Fibroblast of pulmonary artery (primary cell): ENCODE measurements around the gene IGIP.

Experiments
- DNase-seq: peaks from one replicate; pipeline ENCODE4 v3.0.0-alpha.2; 2010; ENCODE audit warnings: low read depth
- H3K4me3 ChIP-seq: replicated peaks from 2 replicates; pipeline ENCODE4 v1.5.1; 2011; ENCODE audit warnings: low read depth, mild to moderate bottlenecking, control low read depth, low read length, moderate library complexity
- TF ChIP-seq, protein P1 (sequence below): IDR thresholded peaks from 2 replicates; pipeline ENCODE4 v1.5.1; 2011; ENCODE audit warnings: mild to moderate bottlenecking, control low read depth, low read length, inconsistent platforms; ENCODE audit errors: missing control alignments

IGIP gene

DNA sequence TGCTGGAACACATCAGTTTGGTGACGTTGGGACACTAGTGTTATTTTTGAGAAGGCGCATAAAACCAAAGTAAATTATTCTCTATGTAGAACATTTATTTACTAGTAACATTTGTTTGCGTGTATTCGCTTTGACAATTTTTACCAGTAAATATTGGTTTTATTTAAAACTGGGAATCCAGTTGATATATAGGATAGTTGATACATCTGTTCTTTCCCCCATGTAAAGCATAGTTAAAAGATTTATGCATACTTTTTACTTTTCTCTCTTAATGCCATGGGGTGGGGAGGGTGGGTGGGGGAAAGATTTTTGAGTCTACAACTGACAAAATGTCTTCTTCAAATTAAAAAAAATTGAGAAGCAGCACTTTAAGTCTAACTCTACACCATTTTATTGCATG is at the start of gene IGIP:
Gene IGIP, plus strand, starts transcription at position 301 of the 400 bp plus-strand sequence. CDS start 2,540 bp downstream, outside the sequence.
- H3K4me3 ChIP-seq: no peak within 1 kb of the TSS
- DNase-seq: no peak
- TF ChIP-seq, protein P1, sequence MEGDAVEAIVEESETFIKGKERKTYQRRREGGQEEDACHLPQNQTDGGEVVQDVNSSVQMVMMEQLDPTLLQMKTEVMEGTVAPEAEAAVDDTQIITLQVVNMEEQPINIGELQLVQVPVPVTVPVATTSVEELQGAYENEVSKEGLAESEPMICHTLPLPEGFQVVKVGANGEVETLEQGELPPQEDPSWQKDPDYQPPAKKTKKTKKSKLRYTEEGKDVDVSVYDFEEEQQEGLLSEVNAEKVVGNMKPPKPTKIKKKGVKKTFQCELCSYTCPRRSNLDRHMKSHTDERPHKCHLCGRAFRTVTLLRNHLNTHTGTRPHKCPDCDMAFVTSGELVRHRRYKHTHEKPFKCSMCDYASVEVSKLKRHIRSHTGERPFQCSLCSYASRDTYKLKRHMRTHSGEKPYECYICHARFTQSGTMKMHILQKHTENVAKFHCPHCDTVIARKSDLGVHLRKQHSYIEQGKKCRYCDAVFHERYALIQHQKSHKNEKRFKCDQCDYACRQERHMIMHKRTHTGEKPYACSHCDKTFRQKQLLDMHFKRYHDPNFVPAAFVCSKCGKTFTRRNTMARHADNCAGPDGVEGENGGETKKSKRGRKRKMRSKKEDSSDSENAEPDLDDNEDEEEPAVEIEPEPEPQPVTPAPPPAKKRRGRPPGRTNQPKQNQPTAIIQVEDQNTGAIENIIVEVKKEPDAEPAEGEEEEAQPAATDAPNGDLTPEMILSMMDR: no peak

DNA sequence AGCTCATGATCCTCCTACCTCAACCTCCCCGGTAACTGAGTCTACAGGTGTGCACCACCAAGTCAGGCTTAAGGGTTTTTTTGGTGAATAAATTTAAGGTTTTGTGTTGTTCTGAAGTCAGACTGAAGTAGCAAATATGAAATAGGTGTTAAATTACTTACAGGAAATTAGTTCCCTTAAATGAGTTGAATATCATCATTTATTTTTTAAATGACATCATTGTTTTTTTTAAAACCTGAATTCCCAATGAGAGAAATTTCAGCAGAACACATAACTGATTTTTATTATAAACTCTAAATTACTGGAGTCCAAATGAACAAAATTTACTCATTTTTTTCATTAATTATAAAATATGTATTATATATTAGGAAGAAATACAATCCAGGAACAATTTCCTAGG is 49.6 kb upstream of the IGIP start:
- H3K4me3 ChIP-seq: no peak overlapping the region
- TF ChIP-seq, protein P1: no peak
- no peak for DNase-seq

DNA sequence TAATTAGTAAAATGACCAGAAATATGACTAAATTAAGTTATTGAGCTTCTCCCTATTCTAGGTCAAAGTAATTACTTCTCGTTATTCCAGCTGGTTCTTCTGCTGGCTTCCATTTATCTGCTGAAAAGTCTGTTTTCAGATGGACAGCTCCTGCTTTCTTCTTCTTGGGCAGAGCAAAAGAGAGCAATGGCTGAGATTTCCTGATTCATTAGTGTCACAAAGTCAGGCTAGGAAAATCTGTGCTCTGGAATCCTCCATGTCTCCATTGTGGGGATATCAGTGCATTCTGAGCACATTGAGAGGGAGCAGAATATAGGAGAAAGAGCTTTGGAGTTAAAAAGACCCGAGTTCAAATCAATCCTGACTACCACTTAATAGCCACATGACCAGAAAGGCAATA is 48.9 kb upstream of the IGIP start:
- TF ChIP-seq, protein P1: no peak
- H3K4me3 ChIP-seq: no peak overlapping the region
- no peak for DNase-seq

DNA sequence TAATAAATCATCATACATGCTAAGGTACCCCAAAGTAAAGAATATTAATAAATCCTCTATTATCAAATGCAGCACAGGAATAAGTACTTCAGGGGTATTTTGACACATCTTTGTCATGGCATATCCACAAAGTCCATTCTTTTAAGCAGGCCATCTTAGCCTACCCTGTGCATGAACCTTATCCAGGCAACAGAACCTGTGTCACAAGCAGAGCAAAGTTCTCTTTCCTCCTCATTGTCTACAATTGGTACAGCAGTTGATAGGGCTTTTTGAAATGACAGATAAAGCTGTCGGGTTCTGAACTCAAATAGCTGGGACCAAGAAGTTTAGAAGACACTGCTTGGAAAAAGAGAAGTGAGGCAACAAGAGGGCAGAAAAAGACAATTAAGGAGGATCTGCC is 42.6 kb upstream of the IGIP start:
- DNase-seq: no peak
- no peak overlapping the region for H3K4me3 ChIP-seq
- TF ChIP-seq, protein P1: no peak

DNA sequence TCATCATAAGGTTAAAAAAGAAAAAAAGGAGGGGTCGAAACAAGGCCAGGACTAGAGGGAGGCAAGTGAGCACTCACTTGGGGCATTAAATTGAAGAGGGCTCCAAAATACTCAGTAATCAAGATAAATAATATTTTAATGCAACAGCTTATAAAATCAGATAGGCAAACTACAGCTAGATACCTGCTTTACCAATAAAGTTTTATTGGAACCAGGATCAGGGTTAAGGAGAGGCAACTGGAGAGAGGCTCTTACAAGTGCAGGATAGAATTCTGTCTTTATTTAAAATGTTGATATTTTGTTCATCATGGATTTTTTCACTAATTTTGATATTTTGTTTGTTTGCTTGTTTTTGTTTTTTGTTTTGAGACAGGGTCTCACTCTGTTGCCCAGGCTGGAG is 42.1 kb upstream of the IGIP start:
- H3K4me3 ChIP-seq: no peak overlapping the region

DNA sequence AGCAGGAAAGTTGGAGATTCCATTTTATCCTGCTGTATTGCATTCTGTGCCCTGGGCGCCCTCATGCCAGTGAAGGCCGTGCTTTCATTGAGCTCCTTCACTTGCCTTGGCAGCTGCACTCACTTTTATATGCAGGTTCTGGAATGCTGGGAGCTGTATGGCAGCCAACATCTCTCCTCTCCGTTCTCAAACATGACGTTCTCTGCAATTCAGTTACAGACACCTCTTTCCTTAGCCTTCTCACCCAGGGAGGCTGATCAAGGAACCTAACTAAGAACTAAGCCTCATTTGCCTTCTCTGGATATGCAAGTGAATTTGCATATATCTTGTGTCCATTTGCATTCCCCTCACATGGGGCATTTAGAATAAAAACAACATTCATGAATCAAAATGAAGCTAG is 41.2 kb upstream of the IGIP start:
- TF ChIP-seq, protein P1: no peak
- no peak overlapping the region for H3K4me3 ChIP-seq
- no peak for DNase-seq

More for the DNA sequence above, 42.1 kb upstream of the IGIP start:
- TF ChIP-seq, protein P1: no peak
- no peak for DNase-seq

DNA sequence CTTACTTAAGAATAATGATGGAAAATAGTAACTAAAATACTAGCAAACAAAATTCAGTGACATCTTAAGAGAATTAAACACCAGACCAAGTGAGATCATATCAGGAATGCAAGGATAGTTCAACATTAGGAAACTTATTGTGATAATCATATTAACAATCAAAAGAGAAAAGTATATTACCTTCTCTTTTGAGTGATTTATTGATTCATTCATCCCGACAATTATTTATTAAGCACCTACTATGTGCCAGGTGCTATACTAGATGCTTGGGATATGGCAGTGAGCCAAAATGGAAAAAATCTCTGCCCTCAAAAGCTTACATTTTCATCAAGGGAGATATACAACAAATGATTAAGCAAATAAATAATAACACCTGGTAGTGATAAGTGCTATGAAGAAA is 35.5 kb upstream of the IGIP start:
- DNase-seq: no peak
- H3K4me3 ChIP-seq: no peak overlapping the region
- TF ChIP-seq, protein P1: no peak
